K562 (cell line): ENCODE results near the gene ELP5. TPM values are rescaled to one million over a fixed set of nuclear protein-coding genes. Genes with fewer than 3 reads are reported as not detected.

Source experiments
- BACH1 ChIP-seq: fragments of 200-800 bp; sonication (Bioruptor generic); IDR thresholded peaks from 2 replicates; pipeline ENCODE4 v1.6.1; 2016; ENCODE audit warnings: missing genetic modification characterization, missing compliant biosample characterization
- BRCA1 ChIP-seq, 2 experiments: fragments of 450-650 bp in 1 of 2; sonication (generic) in 1 of 2; formaldehyde crosslinking in 1 of 2; IDR thresholded peaks; 2 replicates each; pipeline versions ENCODE4 v1.5.0 to v1.6.1; 2017 to 2020; ENCODE audit warnings: mild to moderate bottlenecking in 1 of 2, missing genetic modification reagents in 1 of 2
- CXXC5 ChIP-seq: fragments of 250-450 bp; sonication (Bioruptor Pico); IDR thresholded peaks from 2 replicates; pipeline ENCODE4 v1.8.0; 2022; ENCODE audit warnings: inconsistent platforms, mild to moderate bottlenecking, moderate library complexity
- E2F1 ChIP-seq: sonication (generic); formaldehyde crosslinking; IDR thresholded peaks from 2 replicates; pipeline ENCODE4 v1.8.1; 2023; ENCODE audit warnings: mild to moderate bottlenecking, missing genetic modification reagents, moderate library complexity
- ESRRA ChIP-seq: fragments of 450-650 bp; IDR thresholded peaks from 2 replicates; pipeline ENCODE4 v1.6.1; 2014; ENCODE audit warnings: low read depth, mild to moderate bottlenecking, moderate library complexity, borderline replicate concordance
- GABPA ChIP-seq: fragments of 200-800 bp; sonication (Bioruptor generic); conservative IDR thresholded peaks from 2 replicates; pipeline ENCODE4 v1.6.1; 2016; ENCODE audit warnings: low read depth, missing genetic modification characterization, missing compliant biosample characterization
- JUN ChIP-seq, 2 experiments: sonication (generic) in 1 of 2; formaldehyde crosslinking in 1 of 2; IDR thresholded peaks; 2 replicates each; pipeline versions ENCODE4 v1.6.1 to v1.8.0; 2012 to 2022; ENCODE audit warnings: borderline replicate concordance in 2 of 2, mild to moderate bottlenecking in 2 of 2, improper control_type of control experiment in 1 of 2, low read depth in 1 of 2, low read length in 1 of 2, missing genetic modification reagents in 1 of 2
- KLF1 ChIP-seq: fragments of 450-650 bp; IDR thresholded peaks from 2 replicates; pipeline ENCODE4 v1.6.1; 2016; ENCODE audit warnings: missing genetic modification characterization, missing compliant biosample characterization
- KLF16 ChIP-seq: IDR thresholded peaks from 2 replicates; pipeline ENCODE4 v1.6.1; 2016; ENCODE audit warnings: antibody characterized with exemption
- MAFG ChIP-seq: fragments of 450-650 bp; conservative IDR thresholded peaks from 2 replicates; pipeline ENCODE4 v1.6.1; 2016; ENCODE audit warnings: missing genetic modification characterization, missing compliant biosample characterization
- MBD2 ChIP-seq: sonication (generic); IDR thresholded peaks from 2 replicates; pipeline ENCODE4 v1.6.1; 2016; ENCODE audit warnings: low read depth, borderline replicate concordance
- MNT ChIP-seq, 2 experiments: fragments of 450-650 bp; conservative IDR thresholded peaks; 2 replicates each; pipeline ENCODE4 v1.6.1; 2017; ENCODE audit warnings: mild to moderate bottlenecking in 2 of 2, moderate library complexity in 2 of 2
- NCOR1 ChIP-seq: fragments of 450-650 bp; IDR thresholded peaks from 2 replicates; pipeline ENCODE4 v1.6.1; 2016; ENCODE audit warnings: mild to moderate bottlenecking, moderate library complexity
- PATZ1 ChIP-seq: fragments of 250-450 bp; sonication (Bioruptor Pico); IDR thresholded peaks from 2 replicates; pipeline ENCODE4 v1.5.0; 2020; ENCODE audit warnings: mild to moderate bottlenecking, borderline replicate concordance
- SRSF7 ChIP-seq: fragments of 200-400 bp; formaldehyde crosslinking; optimal IDR thresholded peaks from 2 replicates; pipeline ENCODE3; 2017; ENCODE audit warnings: mild to moderate bottlenecking, low read depth, low read length
- TEAD4 ChIP-seq, 2 experiments: sonication (generic) in 1 of 2; formaldehyde crosslinking in 1 of 2; IDR thresholded peaks; 2 replicates each; pipeline versions ENCODE4 v1.6.1 to v1.8.0; 2012 to 2022; ENCODE audit warnings: borderline replicate concordance in 1 of 2, inconsistent platforms in 1 of 2, low read length in 1 of 2, mild to moderate bottlenecking in 1 of 2, missing genetic modification reagents in 1 of 2
- ZNF143 ChIP-seq: sonication (generic); formaldehyde crosslinking; IDR thresholded peaks from 2 replicates; pipeline ENCODE4 v1.9.0; 2022; ENCODE audit warnings: mild to moderate bottlenecking, missing genetic modification reagents
- ZNF165 ChIP-seq: fragments of 250-450 bp; sonication (Bioruptor Pico); IDR thresholded peaks from 2 replicates; pipeline ENCODE4 v1.4.0; 2020; ENCODE audit warnings: borderline replicate concordance
- ZNF41 ChIP-seq: fragments of 250-450 bp; sonication (Bioruptor Pico); conservative IDR thresholded peaks from 2 replicates; pipeline ENCODE4 v1.4.0; 2020; ENCODE audit warnings: mild to moderate bottlenecking
- ZNF561 ChIP-seq: fragments of 450-650 bp; formaldehyde crosslinking; conservative IDR thresholded peaks from 2 replicates; pipeline ENCODE4 v1.4.0; 2020; ENCODE audit warnings: mild to moderate bottlenecking, moderate library complexity
- polyA plus RNA-seq, 8 experiments: library from polyadenylated mRNA; depleted of rRNA in 4 of 8; stranded (reverse) in 5 of 8; unstranded in 3 of 8; fragments of >200 nt; fragmentation: Nextera tagmentation in 2 of 8; fragmentation: Illumina TruSeq in 1 of 8; extraction: Ambion mirVana in 2 of 8; extraction: Trizol in 1 of 8; gene quantifications; 2 replicates each; pipeline versions ENCODE4 v1.2.1 to v1.2.3, GENCODE V29; 2011 to 2014; ENCODE audit warnings: inconsistent platforms in 1 of 8, missing spikeins in 1 of 8
- total RNA-seq, 7 experiments: library from RNA; depleted of rRNA in 6 of 7; stranded (reverse); fragments of >200 nt in 6 of 7; fragmentation: Illumina TruSeq in 2 of 7; extraction: Trizol in 2 of 7; gene quantifications; 2 replicates each; pipeline versions ENCODE4 v1.2.1 to v1.2.3, GENCODE V29; 2011 to 2021; ENCODE audit warnings: low replicate concordance in 1 of 7
- TF ChIP-seq, protein P1 (sequence below): fragments of 250-450 bp; sonication (Bioruptor Pico); IDR thresholded peaks from 2 replicates; pipeline ENCODE4 v1.4.0; 2020; ENCODE audit warnings: mild to moderate bottlenecking, moderate library complexity

The ELP5 gene
- total and polyA plus RNA-seq, 9 of the 15 experiments (the other 6 are each of a cell fraction or from before 2014, with no cell fraction given), result 25.7 to 77.9 (median 52.9) TPM

DNA sequence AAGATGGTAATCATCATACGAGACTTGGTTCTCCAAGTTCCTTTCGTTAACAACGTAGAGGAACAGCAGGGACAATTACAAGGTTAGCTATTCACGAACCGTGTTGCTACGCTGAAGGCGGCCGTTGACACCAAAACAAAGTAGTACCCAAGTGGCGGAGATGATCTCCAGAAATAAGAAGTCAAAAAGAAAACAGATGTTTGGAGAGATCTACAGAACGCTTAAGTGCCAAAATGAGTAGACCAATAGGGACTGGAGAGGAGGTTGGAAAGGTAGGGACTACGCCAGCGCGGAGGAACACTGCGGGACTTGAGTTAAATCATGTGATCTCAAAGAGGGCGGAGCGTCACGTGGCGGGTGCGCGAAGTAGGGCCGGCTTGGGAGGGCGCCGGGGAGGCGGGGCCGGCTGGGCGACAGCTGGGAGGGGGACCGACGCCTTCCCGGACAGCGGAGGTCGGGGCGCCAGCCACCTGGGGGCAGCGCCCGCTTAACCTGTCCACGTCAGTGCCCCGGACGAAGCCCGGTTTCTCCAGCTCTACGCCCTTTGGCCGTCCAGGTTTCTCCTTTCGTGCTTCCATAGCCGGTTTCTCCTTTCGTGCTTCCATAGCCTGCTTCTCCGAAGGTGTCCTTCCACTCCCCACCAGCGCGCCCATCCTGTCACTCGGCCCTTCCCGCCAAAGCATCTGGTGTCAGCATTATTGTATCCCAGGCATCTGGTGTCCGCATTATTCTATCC is 9.1 kb upstream of the ELP5 start (continued):
- TF ChIP-seq ZNF143 (CRISPR knock-in tag) (no peak), E2F1 (CRISPR knock-in tag) (0 out of 2 replicates have a peak, but pooled peaks have one; percentile 36), BACH1 (tag) (no peak), MAFG (tag) (no peak), ESRRA (peak; percentile 12; the same call in 1 of the 2 replicates), BRCA1 (IDR thresholded peaks at IDR 0.05) (no peak), BRCA1 (CRISPR knock-in tag; IDR thresholded peaks at IDR 0.05) (no peak), KLF16 (no peak), ZNF41 (CRISPR knock-in tag) (no peak), JUN (IDR thresholded peaks at IDR 0.05; ENCODE audit: borderline replicate concordance, low read depth, low read length) (peak; percentile 11; the same call in 1 of the 2 replicates), JUN (CRISPR knock-in tag; IDR thresholded peaks at IDR 0.05; ENCODE audit: borderline replicate concordance) (no peak), PATZ1 (no peak), TEAD4 (IDR thresholded peaks at IDR 0.05; ENCODE audit: low read length) (no peak), TEAD4 (CRISPR knock-in tag; IDR thresholded peaks at IDR 0.05; ENCODE audit: borderline replicate concordance) (no peak), CXXC5 (peak; percentile 88), GABPA (tag) (no peak), MBD2 (no peak), SRSF7 (no peak), NCOR1 (peak; percentile 72), MNT (conservative IDR thresholded peaks at IDR 0.05) (peak; percentile 96 to 97), KLF1 (no peak), ZNF165 (no peak), ZNF561 (CRISPR knock-in tag) (no peak)
- TF ChIP-seq, protein P1, sequence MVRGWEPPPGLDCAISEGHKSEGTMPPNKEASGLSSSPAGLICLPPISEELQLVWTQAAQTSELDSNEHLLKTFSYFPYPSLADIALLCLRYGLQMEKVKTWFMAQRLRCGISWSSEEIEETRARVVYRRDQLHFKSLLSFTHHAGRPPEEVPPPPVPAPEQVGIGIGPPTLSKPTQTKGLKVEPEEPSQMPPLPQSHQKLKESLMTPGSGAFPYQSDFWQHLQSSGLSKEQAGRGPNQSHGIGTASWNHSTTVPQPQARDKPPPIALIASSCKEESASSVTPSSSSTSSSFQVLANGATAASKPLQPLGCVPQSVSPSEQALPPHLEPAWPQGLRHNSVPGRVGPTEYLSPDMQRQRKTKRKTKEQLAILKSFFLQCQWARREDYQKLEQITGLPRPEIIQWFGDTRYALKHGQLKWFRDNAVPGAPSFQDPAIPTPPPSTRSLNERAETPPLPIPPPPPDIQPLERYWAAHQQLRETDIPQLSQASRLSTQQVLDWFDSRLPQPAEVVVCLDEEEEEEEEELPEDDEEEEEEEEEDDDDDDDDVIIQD (CRISPR knock-in tag), result no peak
